Measurements from ENCODE around the gene AFP. TPM values are rescaled to one million over a fixed set of nuclear protein-coding genes. Genes with fewer than 3 reads are reported as not detected.

The AFP gene
- total and polyA plus RNA-seq, 2 of the 13 experiments (the other 11 are each of a cell fraction or from before 2014, with no cell fraction given), result 9,434 to 13,105 TPM

GRCh38 chr4:73401412-73401811 lies 34.6 kb upstream of the AFP start (continued):
- TF ChIP-seq HMG20A (CRISPR knock-in tag; IDR thresholded peaks at IDR 0.05; ENCODE audit: borderline replicate concordance) (peak; percentile 39; the same call in 1 of the 2 replicates), WIZ (CRISPR knock-in tag; IDR thresholded peaks at IDR 0.05) (no peak), MED1 (CRISPR knock-in tag; IDR thresholded peaks at IDR 0.05) (peak; percentile 79), POLR2A (IDR thresholded peaks at IDR 0.05; ENCODE audit: insufficient read depth in 1 of 2, low read depth in 2 of 2, low read length in 2 of 2) (no peak), SOX5 (CRISPR knock-in tag; IDR thresholded peaks at IDR 0.05; ENCODE audit: borderline replicate concordance) (peak; percentile 59; the same call in 1 of the 2 replicates), CSRNP2 (CRISPR knock-in tag; conservative IDR thresholded peaks at IDR 0.05; ENCODE audit: low read depth) (no peak)

DNA sequence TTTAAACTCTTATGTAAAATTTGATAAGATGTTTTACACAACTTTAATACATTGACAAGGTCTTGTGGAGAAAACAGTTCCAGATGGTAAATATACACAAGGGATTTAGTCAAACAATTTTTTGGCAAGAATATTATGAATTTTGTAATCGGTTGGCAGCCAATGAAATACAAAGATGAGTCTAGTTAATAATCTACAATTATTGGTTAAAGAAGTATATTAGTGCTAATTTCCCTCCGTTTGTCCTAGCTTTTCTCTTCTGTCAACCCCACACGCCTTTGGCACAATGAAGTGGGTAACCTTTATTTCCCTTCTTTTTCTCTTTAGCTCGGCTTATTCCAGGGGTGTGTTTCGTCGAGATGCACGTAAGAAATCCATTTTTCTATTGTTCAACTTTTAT lies 32.0 kb upstream of the AFP start, which contains the start of gene ALB:
Gene ALB (plus strand): TSS at position 246 of the 400 bp plus-strand sequence. CDS start 41 bp downstream, at position 287.
- no peak within 1 kb of the TSS for H2AFZ ChIP-seq (ENCODE audit: low read length)
- peak within 1 kb of the TSS; percentile 77 for H3K4me2 ChIP-seq (ENCODE audit: low read depth, low read length)
- FAIRE-seq, result no peak
- no TSS peak for BruUV-seq (replicated peaks)
- H3K36me3 ChIP-seq (replicated peaks in 1 of 2; ENCODE audit: control insufficient read depth in 1 of 2, insufficient read depth in 2 of 2, low read length in 2 of 2), result peaks cover 3 to 17% of the 10 kb centered on the region in 2 experiments; a peak in 4 of 5 replicates
- ATAC-seq, result peak; percentile 57
- POLR2A ChIA-PET, result interaction anchor here (0.6 to 2.5 kb wide), 14 partner anchors 11 to 62 kb away, joined by 3 to 34 read pairs (median 4); no protein-coding TSS in a partner anchor
- H3K9ac ChIP-seq (ENCODE audit: insufficient read depth, low read depth, low read length), result peak within 1 kb of the TSS; percentile 92
- peak within 1 kb of the TSS; percentile 89 for H3K27ac ChIP-seq (ENCODE audit: extremely low read length, insufficient read depth, low read length)
- no peaks in the 10 kb centered on the region for H3K9me3 ChIP-seq (ENCODE audit: low read length)
- peak within 1 kb of the TSS; percentile 68 to 86 (median 71) for H3K4me3 ChIP-seq (replicated peaks in 1 of 3; ENCODE audit: insufficient read depth in 1 of 3, low read depth in 2 of 3, low read length in 3 of 3)
- H3K79me2 ChIP-seq (ENCODE audit: insufficient read depth, low read length), result peaks cover 63% of the 10 kb centered on the region
- DNase-seq (ENCODE audit: low spot score), result no peak
- in situ Hi-C loops (cut with HindIII; ENCODE audit: extremely low pct_ligation_motif_present, low pct_unique_long_range_greater_than_20kb), result no loop called here
- CTCF ChIA-PET (ENCODE audit: low intra/inter-chr PET ratio, low total read pairs), result no interaction called here
- H4K20me1 ChIP-seq (ENCODE audit: insufficient read depth, low read length), result peaks cover 3% of the 10 kb centered on the region; the same call in 1 of the 2 replicates
- peaks cover 58% of the 10 kb centered on the region for H3K4me1 ChIP-seq (ENCODE audit: insufficient read depth, low read length)
- H3K27me3 ChIP-seq (ENCODE audit: control insufficient read depth in 1 of 2, insufficient read depth in 2 of 2, low read length in 2 of 2), result no peaks in the 10 kb centered on the region
- 8% methylated on average over 7 of the region's 7 CpGs for WGBS (ENCODE audit: low lambda C conversion rate)
- intact Hi-C loops (cut with micrococcal nuclease; ENCODE audit: unreplicated experiment), result no loop called here
- TF ChIP-seq NR3C1 (CRISPR knock-in tag; IDR thresholded peaks at IDR 0.05) (no peak), ZNF350 (CRISPR knock-in tag; IDR thresholded peaks at IDR 0.05; ENCODE audit: borderline replicate concordance, low read depth) (no peak), KDM6A (CRISPR knock-in tag; IDR thresholded peaks at IDR 0.05; ENCODE audit: low read depth) (no peak), NR2F1 (CRISPR knock-in tag; IDR thresholded peaks at IDR 0.05) (no peak), DMAP1 (CRISPR knock-in tag; IDR thresholded peaks at IDR 0.05) (no peak), U2AF2 (IDR thresholded peaks at IDR 0.05; ENCODE audit: low read depth, low read length) (no peak), ZBTB26 (CRISPR knock-in tag; IDR thresholded peaks at IDR 0.05; ENCODE audit: borderline replicate concordance) (no peak), SMC3 (IDR thresholded peaks at IDR 0.05; ENCODE audit: low read length) (no peak), RCOR2 (CRISPR knock-in tag; IDR thresholded peaks at IDR 0.05) (no peak), LCORL (IDR thresholded peaks at IDR 0.05) (no peak), LCORL (CRISPR knock-in tag; IDR thresholded peaks at IDR 0.05) (no peak), ZMYM3 (CRISPR knock-in tag; IDR thresholded peaks at IDR 0.05) (no peak), HNF4G (IDR thresholded peaks at IDR 0.05; ENCODE audit: borderline replicate concordance, low read depth, low read length) (0 out of 2 replicates have a peak, but pooled peaks have one; percentile 14), HNF4G (CRISPR knock-in tag; IDR thresholded peaks at IDR 0.05; ENCODE audit: borderline replicate concordance, low read depth) (no peak), ZNF75D (CRISPR knock-in tag; IDR thresholded peaks at IDR 0.05; ENCODE audit: borderline replicate concordance) (no peak)
- TF ChIP-seq, protein P1, sequence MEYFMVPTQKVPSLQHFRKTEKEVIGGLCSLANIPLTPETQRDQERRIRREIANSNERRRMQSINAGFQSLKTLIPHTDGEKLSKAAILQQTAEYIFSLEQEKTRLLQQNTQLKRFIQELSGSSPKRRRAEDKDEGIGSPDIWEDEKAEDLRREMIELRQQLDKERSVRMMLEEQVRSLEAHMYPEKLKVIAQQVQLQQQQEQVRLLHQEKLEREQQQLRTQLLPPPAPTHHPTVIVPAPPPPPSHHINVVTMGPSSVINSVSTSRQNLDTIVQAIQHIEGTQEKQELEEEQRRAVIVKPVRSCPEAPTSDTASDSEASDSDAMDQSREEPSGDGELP (IDR thresholded peaks at IDR 0.05; ENCODE audit: borderline replicate concordance, low read depth), result no peak
